ENCODE results near the gene FCHO2.
"Not testable (repeated sequence)": the region's sequence is repeated elsewhere in the genome, so short reads cannot be mapped to it uniquely, and the experiment has no call there.

Gene FCHO2

DNA sequence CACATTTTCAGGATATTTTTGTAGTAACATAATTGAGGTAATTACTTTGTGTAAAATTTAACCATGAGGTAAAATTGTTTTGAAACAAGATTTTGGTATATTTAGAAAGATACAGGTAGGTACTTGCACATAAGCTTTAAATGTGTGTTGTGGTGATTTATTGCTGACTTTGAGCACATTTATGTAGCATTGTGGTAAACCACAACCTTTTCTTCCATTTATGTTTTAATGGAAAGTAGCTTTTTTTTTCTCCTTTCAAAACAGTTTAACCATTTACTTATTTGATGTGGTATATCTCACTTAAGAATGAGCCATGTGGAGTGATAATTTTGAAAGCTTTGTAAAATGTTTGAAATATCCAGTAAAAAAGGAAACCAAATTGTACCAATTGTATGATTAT lies 35.6 kb downstream of the FCHO2 start:
- no peaks in the 10 kb centered on the region; the same call in 1 of the 2 replicates for H3K36me3 ChIP-seq (ENCODE audit: insufficient read depth, low read length)
- H3K9me3 ChIP-seq (ENCODE audit: control insufficient read depth, insufficient read depth, low read length) = no peaks in the 10 kb centered on the region
- no peaks in the 10 kb centered on the region for H3K4me1 ChIP-seq (ENCODE audit: insufficient read depth, low read length)
- H3K9ac ChIP-seq (ENCODE audit: low read depth, low read length) = no peak overlapping the region

DNA sequence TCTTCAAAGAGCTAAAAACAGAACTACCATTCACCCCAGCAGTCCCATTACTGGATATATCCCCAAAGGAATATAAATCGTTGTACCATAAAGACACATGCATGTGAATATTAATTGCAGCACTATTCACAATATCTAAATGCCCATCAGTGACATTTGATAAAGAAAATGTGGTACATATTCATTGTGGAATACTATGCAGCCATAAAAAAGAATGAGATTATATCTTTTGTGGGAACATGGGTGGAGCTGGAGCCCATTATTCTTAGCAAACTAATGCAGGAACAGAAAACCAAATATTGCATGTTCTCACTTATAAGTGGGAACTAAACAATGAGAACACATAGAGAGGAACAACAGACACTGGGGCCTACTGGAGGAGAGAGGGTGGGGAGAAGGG lies 38.7 kb downstream of the FCHO2 start:
- Histone ChIP-seq H3K9me3 (ENCODE audit: control insufficient read depth, insufficient read depth, low read length) (no peaks in the 10 kb centered on the region), H3K36me3 (ENCODE audit: insufficient read depth, low read length) (no peaks in the 10 kb centered on the region; the same call in 1 of the 2 replicates), H3K4me1 (ENCODE audit: insufficient read depth, low read length) (no peaks in the 10 kb centered on the region), H3K9ac (ENCODE audit: low read depth, low read length) (no peak overlapping the region)

DNA sequence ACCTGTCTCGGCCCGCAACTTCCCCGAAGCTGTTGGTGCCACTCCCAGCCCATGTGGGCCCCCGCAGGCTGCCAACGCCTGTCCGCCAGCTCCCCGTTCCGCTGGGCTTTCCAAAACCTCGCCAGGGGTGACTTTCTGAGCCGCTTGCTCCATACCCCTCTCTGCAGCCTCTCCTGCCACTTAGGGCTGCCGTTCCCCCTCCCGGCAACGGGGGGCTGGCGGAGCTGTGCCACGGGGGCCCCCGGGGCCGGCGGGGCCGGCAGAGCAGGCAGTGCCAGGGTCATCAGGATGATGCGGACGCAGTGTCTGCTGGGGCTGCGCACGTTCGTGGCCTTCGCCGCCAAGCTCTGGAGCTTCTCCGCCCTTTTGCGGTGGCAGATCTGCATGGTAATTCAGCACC lies 40.8 kb downstream of the FCHO2 start:
- Histone ChIP-seq H3K9me3 (ENCODE audit: control insufficient read depth, insufficient read depth, low read length) (no peaks in the 10 kb centered on the region), H3K36me3 (ENCODE audit: insufficient read depth, low read length) (no peaks in the 10 kb centered on the region; the same call in 1 of the 2 replicates), H3K4me1 (ENCODE audit: insufficient read depth, low read length) (no peaks in the 10 kb centered on the region), H3K9ac (ENCODE audit: low read depth, low read length) (no peak overlapping the region)

DNA sequence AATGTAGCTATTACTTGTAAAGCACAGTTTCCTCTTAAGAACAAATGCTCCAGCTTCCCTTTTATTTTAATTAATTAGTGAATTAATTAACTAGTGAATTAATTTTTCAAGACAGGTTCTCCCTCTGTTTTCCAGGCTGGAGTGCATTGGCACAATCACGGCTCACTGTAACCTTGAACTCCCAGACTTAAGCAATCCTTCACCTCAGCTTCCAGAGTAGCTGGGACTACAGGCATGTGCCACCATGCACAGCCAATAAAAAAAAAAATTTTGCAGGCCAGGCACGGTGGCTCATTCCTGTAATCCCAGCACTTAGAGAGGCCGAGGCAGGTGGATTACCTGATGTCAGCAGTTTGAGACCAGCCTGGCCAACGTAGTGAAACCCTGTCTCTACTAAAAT lies 44.1 kb downstream of the FCHO2 start:
- H3K9me3 ChIP-seq (ENCODE audit: control insufficient read depth, insufficient read depth, low read length) = no peaks in the 10 kb centered on the region
- no peak overlapping the region for H3K9ac ChIP-seq (ENCODE audit: low read depth, low read length)
- H3K36me3 ChIP-seq (ENCODE audit: insufficient read depth, low read length) = no peaks in the 10 kb centered on the region
- H3K4me1 ChIP-seq (ENCODE audit: insufficient read depth, low read length) = no peaks in the 10 kb centered on the region

DNA sequence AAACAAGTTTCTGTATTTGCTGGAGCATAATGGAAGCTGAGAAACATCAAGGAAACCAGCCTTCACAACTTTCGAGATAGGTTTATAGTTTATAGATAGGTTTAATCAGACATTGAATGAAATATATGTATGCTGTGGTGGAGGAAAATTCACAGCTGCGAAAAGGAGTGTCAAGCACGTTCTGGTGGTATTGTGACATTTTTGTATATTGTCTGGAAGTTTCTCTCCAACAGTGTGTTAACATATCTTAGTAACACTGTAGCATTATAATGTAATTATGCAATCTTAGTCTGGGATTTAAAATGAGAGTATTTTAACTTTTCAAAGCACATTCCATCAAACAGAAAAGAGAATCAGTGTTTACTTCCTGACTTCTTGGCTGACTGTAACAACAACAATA lies 50.0 kb downstream of the FCHO2 start:
- no peaks in the 10 kb centered on the region for H3K9me3 ChIP-seq (ENCODE audit: control insufficient read depth, insufficient read depth, low read length)
- H3K36me3 ChIP-seq (ENCODE audit: insufficient read depth, low read length) = no peaks in the 10 kb centered on the region
- H3K4me1 ChIP-seq (ENCODE audit: insufficient read depth, low read length) = peaks cover 2% of the 10 kb centered on the region; the same call in 1 of the 2 replicates
- no peak overlapping the region for H3K9ac ChIP-seq (ENCODE audit: low read depth, low read length)

DNA sequence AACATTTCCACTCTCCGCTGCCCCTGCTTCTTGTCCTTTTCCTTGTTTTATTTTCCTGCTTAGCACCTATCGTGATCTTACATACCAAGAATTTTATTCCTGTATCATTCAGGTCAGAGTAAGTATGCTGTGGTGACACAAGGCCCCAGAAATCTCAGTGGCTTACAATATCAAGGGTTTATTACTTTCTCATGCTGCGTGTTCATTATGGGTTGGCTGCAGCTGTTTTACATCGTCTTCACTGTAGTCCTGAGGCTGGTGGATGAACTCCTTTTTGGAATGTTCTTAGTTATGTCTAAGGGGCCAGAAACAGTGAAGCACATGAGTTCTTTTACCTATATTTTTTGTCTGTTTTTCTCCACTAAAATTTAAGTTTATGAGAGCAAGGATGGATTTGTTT lies 51.2 kb downstream of the FCHO2 start:
- no peak overlapping the region for H3K9ac ChIP-seq (ENCODE audit: low read depth, low read length)
- H3K36me3 ChIP-seq (ENCODE audit: insufficient read depth, low read length) = no peaks in the 10 kb centered on the region
- no peaks in the 10 kb centered on the region for H3K9me3 ChIP-seq (ENCODE audit: control insufficient read depth, insufficient read depth, low read length)
- H3K4me1 ChIP-seq (ENCODE audit: insufficient read depth, low read length) = peaks cover 2% of the 10 kb centered on the region; the same call in 1 of the 2 replicates

DNA sequence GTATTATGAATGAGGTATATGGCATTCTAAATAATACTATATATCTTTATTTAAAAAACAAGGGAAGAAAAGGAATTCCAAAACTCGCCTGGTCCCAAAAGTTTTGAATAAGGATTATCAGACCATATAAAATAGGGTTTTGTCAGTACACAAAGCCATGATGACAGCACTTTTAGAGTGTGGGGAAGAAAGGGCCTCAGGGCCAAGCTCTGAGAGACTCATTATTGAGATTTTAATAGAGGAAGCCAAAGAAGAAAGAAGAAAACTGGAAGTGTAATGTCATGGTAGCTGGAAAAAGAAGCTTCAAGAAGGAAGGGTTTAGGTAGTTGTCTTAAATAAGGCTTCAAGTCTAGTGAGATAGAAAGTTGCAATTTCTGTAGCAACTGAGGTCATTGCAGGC lies 53.0 kb downstream of the FCHO2 start:
- no peaks in the 10 kb centered on the region for H3K36me3 ChIP-seq (ENCODE audit: insufficient read depth, low read length)
- peaks cover 2% of the 10 kb centered on the region; the same call in 1 of the 2 replicates for H3K4me1 ChIP-seq (ENCODE audit: insufficient read depth, low read length)
- no peak overlapping the region for H3K9ac ChIP-seq (ENCODE audit: low read depth, low read length)
- no peaks in the 10 kb centered on the region for H3K9me3 ChIP-seq (ENCODE audit: control insufficient read depth, insufficient read depth, low read length)

DNA sequence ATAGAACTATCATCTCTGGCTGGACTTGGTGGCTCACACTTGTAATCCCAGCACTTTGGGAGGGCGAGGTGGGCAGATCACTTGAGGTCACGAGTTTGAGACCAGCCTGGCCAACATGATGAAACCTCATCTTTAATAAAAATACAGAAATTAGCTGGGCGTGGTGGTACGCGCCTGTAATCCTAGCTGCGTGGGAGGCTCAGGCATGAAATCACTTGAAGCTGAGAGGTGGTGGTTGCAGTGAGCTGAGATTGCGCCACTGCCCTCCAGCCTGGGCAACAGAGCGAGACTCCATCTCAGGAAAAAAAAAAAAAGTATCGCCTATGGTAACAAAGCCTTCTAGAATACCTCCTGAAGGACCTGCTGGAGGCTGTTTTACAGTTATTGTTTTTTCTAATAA lies 55.8 kb downstream of the FCHO2 start:
- H3K9me3 ChIP-seq (ENCODE audit: control insufficient read depth, insufficient read depth, low read length); H3K4me1 ChIP-seq (ENCODE audit: insufficient read depth, low read length); H3K36me3 ChIP-seq (ENCODE audit: insufficient read depth, low read length); H3K9ac ChIP-seq (ENCODE audit: low read depth, low read length): not testable (repeated sequence)

DNA sequence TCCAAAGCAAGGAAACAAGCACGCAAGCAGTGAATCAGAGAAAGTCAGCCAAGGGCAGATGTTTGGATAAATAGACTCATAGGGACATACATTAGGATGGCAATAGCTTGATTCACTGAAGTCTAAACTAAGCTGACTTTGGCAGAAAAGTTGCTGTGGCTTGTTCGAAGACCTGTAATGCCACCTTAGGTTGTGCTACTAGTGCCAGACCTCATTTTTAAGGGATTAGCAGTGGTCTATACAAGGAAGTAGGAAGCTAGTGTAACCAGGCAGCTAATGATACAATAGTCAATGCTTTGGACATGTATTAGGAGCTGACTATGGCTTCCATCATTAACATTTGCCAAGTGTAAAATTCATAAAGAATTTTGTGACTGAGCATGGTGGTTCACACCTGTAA lies 63.1 kb downstream of the FCHO2 start:
- no peaks in the 10 kb centered on the region; the same call in 1 of the 2 replicates for H3K36me3 ChIP-seq (ENCODE audit: insufficient read depth, low read length)
- H3K4me1 ChIP-seq (ENCODE audit: insufficient read depth, low read length) = no peaks in the 10 kb centered on the region

DNA sequence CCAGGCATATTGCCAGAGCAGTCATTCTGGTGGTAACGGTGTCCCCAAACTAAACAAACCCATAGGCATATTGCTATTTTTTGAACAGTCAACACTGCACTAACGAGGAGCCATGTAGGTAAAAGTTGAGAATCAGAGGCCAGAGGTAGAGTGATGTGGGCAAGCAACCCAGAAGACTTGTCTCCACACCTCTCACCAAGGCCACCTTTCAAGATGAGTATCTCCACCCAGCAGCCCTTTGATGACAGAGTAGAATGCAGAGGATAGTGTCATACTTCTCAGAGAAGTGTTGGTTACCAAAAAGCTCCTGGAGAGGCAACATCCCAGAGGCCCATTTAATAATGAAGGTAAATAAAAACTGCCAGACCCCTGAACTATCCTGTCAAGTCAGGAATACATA lies 63.9 kb downstream of the FCHO2 start:
- no peak overlapping the region for H3K9ac ChIP-seq (ENCODE audit: low read depth, low read length)
- H3K4me1 ChIP-seq (ENCODE audit: insufficient read depth, low read length) = no peaks in the 10 kb centered on the region
- no peaks in the 10 kb centered on the region for H3K9me3 ChIP-seq (ENCODE audit: control insufficient read depth, insufficient read depth, low read length)
- no peaks in the 10 kb centered on the region; the same call in 1 of the 2 replicates for H3K36me3 ChIP-seq (ENCODE audit: insufficient read depth, low read length)

More for the DNA sequence above, 63.1 kb downstream of the FCHO2 start:
- Histone ChIP-seq H3K9me3 (ENCODE audit: control insufficient read depth, insufficient read depth, low read length) (no peaks in the 10 kb centered on the region), H3K9ac (ENCODE audit: low read depth, low read length) (no peak overlapping the region)

DNA sequence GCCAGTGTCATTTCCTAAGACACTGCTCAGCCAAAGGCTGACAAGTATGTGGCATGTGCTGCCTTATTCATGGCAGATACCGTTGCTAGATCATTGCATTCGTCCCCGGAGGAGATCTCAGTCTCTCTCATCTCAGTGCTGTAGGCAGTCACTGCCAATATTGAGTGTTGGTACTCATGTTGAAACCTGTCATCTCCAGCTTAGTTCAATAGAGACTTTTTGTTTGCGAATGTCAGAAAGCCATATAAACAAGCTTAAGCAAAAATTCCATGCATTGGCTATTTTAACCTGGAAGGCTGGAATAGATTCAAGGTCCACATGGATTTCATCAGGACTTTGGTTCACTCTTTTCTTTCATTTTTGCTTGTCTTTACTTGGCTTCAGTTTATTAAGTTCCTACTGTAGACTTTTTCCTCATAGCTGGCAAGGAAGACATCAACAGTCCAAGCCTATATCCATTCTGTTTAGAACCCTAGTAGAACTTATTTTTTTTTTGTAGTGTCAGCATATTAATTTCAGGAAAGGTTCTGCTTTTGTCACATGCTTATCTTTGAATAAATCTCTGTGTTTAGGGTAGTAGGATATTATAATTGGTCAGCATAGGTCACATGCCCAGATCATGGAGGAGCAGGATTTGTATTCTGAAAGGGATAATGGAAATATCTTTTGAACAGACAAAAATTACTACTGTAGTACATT lies 66.8 kb downstream of the FCHO2 start:
- no peak overlapping the region for H3K9ac ChIP-seq (ENCODE audit: low read depth, low read length)
- H3K4me1 ChIP-seq (ENCODE audit: insufficient read depth, low read length) = no peaks in the 10 kb centered on the region
- no peaks in the 10 kb centered on the region for H3K9me3 ChIP-seq (ENCODE audit: control insufficient read depth, insufficient read depth, low read length)
- no peaks in the 10 kb centered on the region; the same call in 1 of the 2 replicates for H3K36me3 ChIP-seq (ENCODE audit: insufficient read depth, low read length)

DNA sequence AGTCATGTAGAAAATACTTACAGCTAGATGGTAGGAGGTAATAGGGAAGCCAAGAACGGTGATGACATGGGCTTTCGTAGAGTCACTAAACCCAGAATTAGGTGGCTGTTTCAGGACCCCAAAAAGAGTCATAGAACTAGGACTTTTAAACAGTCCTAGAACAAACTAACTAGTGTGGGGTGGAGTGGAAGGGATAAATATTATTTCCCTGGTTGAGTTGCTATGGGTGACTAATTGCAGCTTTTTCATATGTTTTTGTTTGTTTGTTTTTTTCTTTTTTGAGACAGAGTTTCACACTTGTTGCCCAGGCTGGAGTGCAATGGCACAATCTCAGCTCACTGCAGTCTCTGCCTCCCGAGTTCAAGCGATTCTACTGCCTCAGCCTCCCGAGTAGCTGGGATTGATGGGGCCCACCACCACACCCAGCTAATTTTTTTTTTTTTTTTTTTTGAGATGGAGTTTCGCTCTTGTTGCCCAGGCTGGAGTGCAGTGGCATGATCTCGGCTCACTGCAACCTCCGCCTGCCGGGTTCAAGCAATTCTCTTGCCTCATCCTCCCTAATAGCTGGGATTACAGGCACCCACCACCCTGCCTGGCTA lies 69.2 kb downstream of the FCHO2 start:
- not testable (repeated sequence) for H3K9me3 ChIP-seq (ENCODE audit: control insufficient read depth, insufficient read depth, low read length); H3K4me1 ChIP-seq (ENCODE audit: insufficient read depth, low read length); H3K9ac ChIP-seq (ENCODE audit: low read depth, low read length); H3K36me3 ChIP-seq (ENCODE audit: insufficient read depth, low read length)

DNA sequence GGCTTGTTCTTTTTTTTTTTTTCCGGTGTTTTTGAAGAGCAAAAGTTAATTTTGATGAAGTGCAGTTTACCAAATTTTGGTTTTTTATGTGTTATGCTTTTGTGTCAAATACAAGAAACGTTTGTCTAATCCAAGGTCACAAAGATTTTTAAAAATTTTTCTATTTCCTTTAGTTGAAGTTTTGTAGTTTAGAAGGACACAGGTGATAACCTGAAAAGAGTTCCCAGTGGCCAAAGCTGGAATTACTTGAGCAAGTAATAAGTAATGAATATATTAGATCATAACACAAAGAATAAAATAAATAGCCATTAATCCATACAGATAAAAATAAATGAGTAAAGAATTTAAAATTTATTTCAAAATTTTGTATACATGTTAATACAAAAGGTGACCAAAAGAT lies 71.5 kb downstream of the FCHO2 start:
- Histone ChIP-seq H3K36me3 (ENCODE audit: insufficient read depth, low read length) (no peaks in the 10 kb centered on the region), H3K9ac (ENCODE audit: low read depth, low read length) (no peak overlapping the region), H3K4me1 (ENCODE audit: insufficient read depth, low read length) (peaks cover 9% of the 10 kb centered on the region; the same call in 1 of the 2 replicates), H3K9me3 (ENCODE audit: control insufficient read depth, insufficient read depth, low read length) (no peaks in the 10 kb centered on the region)

DNA sequence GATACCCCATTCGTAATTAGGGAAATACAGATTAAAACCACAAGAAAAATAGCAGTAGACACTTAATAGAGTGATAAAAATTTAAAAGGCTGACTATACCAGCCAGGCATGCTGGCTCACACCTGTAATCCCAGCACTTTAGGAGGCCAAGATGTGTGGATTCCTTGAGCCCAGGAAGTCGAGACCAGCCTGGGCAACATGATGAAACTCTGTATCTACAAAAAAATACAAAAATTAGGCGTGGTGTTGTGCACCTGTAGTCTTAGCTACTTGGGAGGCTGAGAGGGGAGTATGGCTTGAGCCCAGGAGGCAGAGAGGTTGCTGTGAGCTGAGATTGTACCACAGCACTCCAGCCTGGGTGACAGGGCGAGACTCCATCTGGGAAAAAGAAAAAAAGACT lies 72.0 kb downstream of the FCHO2 start:
- no peaks in the 10 kb centered on the region for H3K9me3 ChIP-seq (ENCODE audit: control insufficient read depth, insufficient read depth, low read length)
- H3K36me3 ChIP-seq (ENCODE audit: insufficient read depth, low read length) = no peaks in the 10 kb centered on the region
- H3K4me1 ChIP-seq (ENCODE audit: insufficient read depth, low read length) = peaks cover 9% of the 10 kb centered on the region; the same call in 1 of the 2 replicates
- H3K9ac ChIP-seq (ENCODE audit: low read depth, low read length) = no peak overlapping the region

DNA sequence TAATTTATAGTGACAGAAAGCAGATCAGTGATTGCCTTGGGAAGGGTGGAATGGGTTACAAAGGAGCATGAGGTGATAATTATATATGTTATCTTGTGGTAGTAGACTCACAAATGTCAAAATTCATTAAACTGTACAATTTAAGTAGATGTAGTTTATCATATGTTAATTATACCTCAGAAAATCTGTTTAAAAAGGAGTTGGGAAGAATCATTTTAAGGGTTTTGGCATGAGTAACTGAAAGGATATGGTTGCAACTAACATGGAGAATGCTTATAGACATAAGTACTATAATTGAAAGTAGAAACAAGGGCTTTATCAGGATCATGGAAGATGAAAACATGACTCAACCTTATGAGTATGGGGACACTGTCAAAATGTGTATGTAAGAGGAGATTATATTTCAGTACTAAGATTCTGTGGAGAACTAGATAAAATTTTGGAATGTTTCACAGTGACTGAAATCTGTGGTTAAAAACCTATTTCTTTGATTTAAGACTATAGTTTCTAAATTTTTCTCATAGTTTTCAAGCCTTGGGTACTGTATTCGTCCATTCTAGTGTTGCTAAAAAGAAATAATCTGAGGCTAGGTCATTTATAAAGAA lies 73.3 kb downstream of the FCHO2 start:
- Histone ChIP-seq H3K9me3 (ENCODE audit: control insufficient read depth, insufficient read depth, low read length) (no peaks in the 10 kb centered on the region), H3K36me3 (ENCODE audit: insufficient read depth, low read length) (no peaks in the 10 kb centered on the region), H3K4me1 (ENCODE audit: insufficient read depth, low read length) (peaks cover 9% of the 10 kb centered on the region; the same call in 1 of the 2 replicates), H3K9ac (ENCODE audit: low read depth, low read length) (no peak overlapping the region)
